NCI-H2029 (cell line): ENCODE data around the gene H6PD.

Experiments used
- DNase-seq: peaks from one replicate; lab custom pipeline; 2025; lab: John Stamatoyannopoulos, UW

H6PD gene

GRCh38 chr1:9279172-9279840 is 44.7 kb downstream of the H6PD start:
- no peak for DNase-seq

DNA sequence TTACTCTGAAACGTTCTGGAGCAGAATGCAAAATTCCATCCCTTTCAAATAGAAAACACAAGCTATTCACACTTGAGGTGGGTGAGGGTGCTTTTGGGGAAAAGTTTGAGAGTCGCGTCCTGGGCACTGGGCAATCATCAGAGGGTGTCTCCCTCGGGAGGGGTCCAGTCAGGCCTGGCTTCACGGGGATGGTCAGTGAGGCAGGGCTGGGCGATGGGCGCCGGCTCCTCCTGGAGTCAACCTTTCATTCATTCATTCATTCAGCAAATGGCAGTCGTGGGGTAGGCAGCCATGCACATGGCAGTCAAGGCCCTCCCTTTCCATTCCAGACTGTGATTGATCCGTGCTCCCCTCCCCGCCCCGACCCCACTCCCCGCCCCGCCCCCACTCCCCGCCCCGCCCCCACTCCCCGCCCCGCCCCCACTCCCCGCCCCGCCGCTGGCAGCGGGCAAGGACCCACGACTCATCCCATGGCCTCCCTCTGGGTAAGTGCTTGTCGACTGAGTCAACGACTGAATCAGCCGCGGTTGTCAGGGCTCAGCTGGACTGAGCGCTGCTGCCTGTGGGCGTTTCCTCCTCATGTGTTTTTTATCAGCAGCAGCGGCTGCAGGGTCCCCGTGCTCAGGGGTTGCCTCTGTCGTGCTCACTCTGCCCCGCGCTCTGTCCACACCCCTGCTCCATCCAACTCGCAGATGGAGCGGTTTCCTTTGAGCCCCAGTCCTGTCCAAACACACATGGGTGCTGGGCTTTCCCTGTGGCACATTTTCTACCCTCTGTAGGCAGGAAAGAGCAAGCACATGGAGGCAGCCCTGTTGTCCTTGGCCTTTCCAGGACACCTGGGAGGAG is 45.7 kb downstream of the H6PD start:
- no peak for DNase-seq

- DNase-seq = no peak
Observed at GRCh38 chr1:9281071-9281827, 46.7 kb downstream of the H6PD start.

DNA sequence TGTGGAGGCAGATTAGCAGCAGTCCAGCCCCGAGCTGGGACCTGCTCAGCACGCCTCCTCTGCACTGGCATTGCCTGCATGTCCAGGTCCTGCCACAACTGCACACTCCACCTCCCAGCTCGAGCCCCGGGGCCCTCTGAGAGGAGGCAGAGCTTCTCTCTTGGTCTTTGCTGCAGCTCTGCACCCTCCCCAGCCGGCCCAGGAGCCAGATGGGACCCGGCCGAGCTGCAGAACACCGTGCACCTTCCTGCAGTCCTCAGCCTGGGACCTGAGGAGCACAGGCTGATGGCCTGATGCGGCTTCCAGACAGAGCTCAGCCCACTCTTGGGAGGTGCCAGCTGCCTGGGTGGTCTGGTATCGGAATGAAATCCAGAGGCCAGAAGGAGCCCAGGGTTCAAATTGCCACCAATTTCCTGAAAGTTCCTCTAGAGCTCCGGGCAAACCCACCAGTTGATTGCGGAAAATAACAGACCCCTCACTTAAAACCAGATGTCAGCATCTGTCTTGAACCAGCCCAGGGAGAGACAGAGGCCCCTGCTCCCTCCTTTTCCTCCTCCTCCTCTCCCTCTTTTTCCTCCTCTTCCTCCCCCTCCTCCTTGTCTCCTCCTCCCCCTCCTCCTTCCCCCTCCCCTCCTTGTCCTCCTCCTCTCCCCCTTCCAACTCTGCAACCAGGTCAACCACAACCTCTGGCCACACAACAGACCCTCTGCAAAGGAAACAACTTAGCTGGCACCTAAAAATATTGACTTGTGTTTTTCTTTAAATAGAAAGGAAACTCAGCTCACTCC is 47.5 kb downstream of the H6PD start:
- no peak for DNase-seq

DNA sequence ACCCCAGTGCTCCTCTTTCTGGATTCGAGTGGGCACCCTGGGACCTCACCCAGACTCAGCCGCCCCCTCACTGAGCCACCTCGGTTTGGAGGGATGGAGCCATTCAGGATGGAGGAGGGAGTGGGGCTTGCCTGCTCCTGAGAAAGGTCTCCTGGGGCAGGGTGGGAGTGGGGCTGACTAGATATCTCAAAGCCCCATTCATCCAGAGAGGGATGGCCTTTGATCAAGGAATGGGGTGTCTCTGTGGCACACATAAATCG is 48.1 kb downstream of the H6PD start:
- no peak for DNase-seq

- no peak for DNase-seq
Observed at GRCh38 chr1:9284061-9284460, 49.5 kb downstream of the H6PD start.

- no peak for DNase-seq
Observed at GRCh38 chr1:9286556-9286955, 52.0 kb downstream of the H6PD start.

- DNase-seq = no peak
Observed at GRCh38 chr1:9289090-9289534, 54.5 kb downstream of the H6PD start.

DNA sequence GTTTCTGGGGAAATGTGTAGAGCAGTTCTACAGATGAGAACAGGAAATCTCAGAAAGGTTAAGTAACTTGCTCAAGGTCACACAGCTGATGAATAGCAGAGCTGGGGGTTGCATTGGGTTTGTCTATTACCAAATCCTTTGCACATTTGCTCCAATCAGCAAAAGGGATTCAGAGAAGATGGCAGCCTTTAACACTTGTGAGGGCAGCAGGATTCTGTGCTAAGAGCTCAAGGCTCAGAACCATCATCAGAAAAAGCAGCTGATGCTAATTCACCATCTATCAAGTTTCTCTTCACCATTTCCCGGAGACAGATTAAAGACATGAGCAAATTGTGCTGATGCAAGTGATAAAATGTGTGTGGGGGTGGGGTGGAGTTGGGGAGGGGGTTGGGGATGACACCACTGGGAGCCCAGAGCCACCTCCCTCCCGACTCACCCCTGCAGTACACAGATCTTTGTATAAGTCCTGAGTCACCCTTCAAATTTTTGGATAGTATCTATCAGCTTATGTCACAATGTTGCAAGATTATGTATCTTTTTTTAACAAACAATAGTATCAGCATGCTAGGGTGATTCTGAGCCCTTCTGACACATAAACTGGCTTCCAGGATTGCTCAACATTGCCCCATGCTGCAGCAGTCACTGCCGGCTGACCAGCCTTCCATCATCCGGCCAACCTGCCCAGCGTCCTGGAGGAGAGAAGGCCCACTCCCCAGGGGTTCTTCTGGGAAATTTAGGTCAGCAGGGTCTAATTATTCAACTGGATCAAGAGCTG is 55.3 kb downstream of the H6PD start:
- DNase-seq = no peak

DNA sequence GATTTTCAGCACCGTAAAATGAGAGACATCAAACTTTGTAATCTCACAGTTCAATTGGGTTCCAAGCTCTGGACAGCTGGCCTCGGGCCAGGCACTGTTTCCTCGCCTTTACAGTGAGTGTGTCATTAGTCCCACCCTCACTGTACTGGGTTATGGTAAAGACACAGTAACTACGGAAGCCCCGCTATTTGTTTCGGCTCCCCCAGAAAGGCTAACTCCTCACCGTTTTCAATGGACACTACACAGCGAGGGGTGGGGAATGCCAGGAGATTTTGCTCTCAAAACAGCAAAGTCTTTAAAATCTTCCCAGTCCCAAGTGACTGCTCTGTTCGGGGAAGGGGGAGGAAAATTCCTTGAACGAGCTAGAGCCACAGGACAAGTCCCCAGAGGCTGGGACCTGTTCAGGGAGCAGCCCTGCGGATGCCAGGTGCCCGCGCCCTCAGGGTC is 57.4 kb downstream of the H6PD start:
- DNase-seq = no peak

DNA sequence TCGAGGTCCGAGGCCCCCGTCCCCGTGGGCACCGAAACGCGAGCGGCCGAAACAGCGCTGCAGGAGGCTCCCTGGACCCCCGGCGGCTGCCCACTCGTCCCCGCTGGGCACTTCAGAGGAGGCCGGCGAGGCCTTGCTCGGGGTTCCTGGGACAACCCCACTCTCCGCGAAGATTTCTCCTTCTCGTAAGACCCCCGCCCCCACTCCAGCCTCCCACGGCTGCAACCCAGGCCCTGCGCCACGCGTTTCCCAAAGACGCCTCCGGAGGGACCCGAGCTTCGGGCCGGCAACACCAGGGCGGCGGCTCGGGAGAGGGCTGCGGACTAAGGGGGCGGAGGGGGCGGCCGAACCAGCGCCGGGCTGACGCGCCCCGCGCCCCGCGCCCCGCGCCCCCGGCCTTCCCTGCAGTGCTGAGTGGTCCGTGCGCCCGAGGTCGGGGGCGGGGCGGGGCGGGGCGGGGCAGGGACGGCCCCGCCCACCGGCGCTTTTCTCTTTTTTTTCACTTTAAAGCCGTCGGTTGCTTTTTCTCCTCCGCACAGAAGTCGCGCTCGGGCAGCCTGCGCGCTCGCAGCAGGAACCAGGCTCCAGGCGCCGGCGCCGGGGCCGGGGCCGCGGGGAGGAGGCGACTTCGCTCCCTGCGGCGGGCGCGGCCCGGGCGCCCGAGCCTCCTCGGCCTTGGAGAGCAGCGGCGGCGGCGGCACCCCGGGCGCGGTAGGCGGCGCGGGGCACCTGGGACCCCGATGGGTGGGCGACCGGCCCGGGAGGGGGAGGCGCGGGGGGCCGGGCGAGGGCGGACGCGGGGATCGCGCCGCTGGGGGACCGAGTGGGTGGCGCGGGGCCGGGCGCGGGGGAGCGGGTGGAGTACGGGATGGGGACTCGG is 58.0 kb downstream of the H6PD start, which contains the start of gene SPSB1:
Gene SPSB1, plus strand, starts transcription at position 534 of the 880 bp plus-strand sequence. CDS start 62,998 bp downstream, outside the sequence.
- peak; percentile 50 for DNase-seq

DNA sequence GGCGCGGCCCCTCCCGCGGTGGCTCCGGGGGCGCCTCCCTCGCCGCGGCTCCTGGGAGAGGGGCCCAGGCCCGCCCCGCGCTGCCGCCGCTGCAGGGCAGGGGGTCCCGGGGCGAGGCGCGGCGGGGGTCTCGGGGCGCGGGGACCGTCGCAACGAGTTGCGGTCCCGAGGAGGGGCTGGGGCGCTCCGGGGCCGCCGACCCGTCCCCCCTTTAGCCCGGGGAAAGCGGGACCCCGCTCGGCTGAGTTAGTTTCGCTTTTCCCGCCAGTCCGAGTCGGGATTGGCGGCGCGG is 58.6 kb downstream of the H6PD start:
- no peak for DNase-seq

GRCh38 chr1:9293533-9294404 is 59.2 kb downstream of the H6PD start:
- DNase-seq = no peak

DNA sequence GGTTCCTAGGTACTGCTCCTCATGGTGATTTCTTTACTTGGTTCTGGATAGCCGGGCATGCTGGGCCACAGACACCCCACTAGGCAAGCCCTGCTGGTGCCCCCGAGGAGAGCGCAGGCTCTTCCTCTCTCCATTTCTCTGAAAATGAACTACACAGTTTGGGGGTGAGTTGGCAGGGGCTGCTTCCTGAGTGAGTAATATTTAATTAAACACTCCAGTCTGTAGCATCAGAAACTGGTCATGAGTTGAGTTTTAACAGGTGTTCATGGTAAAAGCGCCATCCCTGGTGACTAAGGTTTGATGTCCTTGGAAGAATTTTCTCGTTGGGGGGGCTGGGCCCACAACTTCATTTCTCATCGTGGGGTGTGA is 59.8 kb downstream of the H6PD start:
- DNase-seq = no peak

DNA sequence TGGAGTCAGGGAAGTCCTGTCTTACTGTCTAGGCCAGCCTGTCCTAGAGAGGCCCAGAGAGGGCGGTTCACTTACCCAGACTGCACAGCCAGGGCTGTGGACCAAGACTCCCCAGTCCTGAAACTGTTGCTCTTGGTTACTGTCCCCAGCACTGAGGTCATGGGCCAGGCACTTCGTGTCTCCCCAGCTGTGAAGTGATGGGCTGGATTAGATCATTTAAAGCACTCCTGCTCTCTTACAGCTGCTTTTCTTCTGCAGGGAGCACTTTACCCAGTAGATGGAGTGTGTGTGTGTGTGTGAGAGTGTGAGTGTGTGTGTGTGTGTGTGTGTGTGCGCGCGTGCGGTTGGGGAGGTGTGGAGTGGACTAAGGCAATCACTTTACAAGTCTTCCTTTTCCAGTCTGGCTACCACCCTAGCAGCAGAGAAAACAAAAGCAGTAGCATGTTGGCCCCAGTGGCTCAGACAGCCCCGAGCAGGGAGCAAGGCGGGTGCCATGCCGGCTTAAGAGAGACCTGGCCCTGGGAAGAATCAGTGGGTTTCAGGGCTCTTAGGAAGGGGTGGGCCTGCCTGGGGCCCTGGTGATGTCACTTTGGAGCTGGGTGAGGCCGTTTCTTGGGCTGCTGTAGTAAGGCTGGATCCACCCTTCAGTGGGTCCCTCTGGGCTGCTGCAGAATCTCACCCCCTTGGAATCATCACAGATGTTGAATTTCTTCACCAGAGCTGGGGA is 60.5 kb downstream of the H6PD start:
- DNase-seq = peak; percentile 15

GRCh38 chr1:9295884-9296283 is 61.3 kb downstream of the H6PD start:
- DNase-seq = no peak

DNA sequence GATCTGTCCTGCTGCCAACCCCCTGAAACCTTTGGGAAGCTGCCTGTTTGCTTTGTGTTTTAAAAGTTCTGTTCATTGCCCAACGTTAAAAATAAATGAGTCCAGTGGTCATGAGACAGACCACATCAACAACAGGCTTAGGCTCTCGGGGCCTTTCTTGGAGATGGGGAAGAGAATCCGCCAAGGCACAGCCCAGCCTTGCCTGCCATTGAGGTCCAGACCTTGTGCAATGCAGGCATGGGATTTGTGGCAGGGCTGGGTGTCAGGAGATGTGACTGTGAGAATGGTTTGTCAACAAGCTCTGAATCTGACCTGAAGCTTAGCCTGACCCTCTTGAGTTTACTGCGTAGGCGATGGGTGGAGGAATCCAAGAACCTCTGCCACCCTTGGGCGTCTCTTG is 62.3 kb downstream of the H6PD start:
- DNase-seq = no peak

DNA sequence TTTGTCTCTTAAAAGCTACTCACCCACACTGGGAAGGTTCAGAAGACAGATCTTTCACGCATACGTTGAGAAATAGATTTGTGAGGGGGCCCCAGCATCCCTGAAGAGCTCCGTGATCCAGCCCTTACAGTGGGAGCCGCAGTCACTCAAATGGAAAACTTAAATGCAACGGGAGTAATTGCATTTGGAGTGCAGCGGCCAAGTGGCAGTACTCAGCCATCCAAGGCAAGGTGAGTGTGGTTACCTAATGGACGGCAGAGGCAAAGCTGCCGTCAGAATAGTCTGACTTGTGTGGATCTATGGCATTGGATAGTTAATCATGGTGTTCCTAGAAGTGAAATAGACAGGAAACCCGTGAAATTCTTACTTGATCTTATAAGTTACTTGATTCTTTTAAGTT is 63.3 kb downstream of the H6PD start:
- no peak for DNase-seq

DNA sequence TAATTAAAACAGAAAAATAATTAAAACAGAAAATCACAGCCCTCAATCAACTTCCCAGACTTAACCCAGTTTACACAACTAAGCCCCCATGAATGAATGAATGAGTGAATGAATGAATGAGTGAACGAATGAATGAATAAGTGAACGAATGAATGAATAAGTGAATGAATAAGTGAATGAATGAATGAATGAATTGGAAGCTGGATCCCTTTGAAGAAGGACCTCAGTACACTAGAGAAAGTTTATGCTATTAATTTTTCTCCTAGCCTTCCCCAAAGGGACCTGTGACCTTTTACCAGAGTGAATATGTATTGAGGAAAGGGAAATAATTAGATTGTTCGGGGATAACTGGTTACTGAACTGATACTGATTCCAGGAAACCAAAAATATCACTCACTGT is 63.7 kb downstream of the H6PD start:
- DNase-seq = no peak
